Measurements from ENCODE around the gene SOX12.
A peak's percentile ranks its signal among the peaks of the same experiment; 100 is the strongest.

SOX12 gene

GRCh38 chr20:301886-302848 lies 23.2 kb upstream of the SOX12 start:
- DNase-seq, result no peak

GRCh38 chr20:305745-306144 lies 19.6 kb upstream of the SOX12 start:
- no peak for DNase-seq

DNA sequence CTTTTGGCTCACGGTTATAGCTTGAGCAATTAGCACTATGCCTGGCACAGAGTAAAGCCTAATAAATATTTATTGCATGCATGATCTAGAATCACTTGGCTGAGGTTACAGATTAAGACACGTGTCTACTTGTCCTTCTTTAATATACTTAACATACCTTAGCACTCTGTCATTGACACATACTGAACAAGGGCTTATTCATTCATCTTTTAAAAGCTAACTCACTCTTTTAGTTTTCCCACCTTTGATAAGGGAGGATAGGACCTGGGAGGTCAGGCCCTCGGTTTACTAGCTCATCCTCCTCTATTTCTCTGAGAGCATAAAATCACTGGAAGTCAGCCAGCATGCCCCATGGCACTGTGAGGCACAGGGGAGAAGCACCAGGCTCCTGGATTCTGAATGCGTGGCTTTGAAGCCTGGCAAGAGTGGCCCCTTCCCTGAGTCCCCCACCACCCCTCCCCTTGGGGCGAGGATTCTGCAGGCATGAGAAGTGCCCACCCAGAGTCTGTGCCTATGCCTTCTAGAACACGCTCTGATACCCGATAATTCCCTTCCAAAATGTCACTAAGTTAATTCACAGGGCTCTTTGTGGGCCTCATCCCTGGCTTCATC lies 16.8 kb upstream of the SOX12 start:
- no peak for DNase-seq

DNA sequence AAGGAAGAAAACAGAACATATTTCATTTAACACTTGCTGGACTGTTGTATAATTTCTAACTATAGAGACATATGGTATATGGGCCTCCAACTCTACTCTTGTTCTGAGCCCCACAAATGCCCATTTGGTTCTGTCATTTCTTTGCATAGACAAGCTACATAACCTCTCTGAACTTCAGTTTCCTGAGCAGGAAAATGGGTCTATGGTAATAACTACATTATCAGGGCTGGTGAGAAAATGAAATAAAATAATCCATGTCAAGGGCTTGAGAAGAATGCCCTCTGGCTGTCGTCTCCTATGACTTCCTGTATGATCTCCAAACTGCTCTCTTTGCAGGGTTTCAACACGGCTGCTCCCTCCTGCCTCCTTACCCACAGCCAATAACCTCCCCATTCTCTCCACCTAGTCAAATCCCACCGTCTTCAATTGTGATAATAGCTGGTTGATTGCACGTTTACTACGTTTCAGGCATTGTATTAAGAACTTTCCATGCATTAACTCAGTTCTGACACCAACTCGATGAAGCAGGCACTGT lies 16.0 kb upstream of the SOX12 start:
- DNase-seq, result no peak

DNA sequence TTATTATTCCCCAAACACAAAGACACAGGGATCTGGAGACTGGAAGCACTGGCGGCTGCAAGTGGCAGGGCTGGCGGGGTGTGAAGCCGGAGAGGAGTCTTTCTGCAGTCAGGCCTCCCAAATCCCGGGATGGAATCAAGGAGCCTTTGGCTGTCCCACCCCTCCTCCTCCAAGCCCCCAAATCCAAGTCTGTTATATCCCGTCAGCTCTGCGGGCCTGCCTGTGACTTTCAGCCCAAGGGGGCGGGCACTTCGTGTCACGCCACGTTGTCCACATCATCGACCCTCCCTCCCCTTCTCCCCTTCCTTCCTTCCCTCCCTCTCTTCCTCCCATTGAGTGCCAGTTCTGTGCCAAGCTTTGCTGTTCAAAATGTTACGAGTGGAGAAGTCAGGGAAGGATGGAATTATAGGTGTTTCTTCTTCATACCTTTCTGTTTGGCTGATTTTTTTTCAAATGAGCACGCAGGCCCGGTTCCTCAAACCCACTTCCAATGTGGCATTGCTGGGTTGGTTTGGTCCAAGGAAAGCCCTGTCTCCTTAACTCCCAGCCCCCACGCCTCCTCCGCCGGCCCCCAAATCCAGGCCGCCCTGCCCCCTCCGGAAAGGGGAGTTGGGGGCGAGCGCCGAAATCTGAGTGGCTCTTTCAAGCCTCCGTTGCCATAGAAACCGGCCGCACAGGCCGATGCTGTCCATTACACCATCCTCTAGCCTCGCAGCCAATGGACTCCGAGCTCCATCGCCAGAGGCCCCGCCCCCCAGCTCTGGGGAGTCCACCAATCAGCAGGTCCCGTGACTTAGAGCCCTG lies 15.3 kb upstream of the SOX12 start:
- peak; percentile 67 to 72 for DNase-seq

GRCh38 chr20:310645-311044 lies 14.7 kb upstream of the SOX12 start:
- no peak for DNase-seq

DNA sequence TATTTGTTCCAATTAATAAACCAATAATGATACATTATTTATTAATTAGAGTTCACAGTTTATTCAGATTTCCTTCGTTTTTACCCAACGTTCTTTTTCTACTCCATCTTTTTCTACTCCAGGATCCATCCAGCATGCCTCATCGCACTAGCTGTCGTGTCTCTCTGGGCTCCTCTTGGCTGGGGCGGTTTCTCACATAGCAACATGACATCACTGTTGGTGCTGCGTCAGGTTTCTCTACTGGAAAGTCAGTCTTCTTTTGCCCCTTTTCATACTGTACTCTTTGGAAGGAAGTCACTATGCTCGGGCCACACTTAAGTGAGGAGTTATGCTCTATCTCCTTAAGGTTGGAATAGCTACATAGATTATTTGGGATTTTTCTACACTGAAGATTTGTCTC lies 13.7 kb upstream of the SOX12 start:
- DNase-seq, result no peak

DNA sequence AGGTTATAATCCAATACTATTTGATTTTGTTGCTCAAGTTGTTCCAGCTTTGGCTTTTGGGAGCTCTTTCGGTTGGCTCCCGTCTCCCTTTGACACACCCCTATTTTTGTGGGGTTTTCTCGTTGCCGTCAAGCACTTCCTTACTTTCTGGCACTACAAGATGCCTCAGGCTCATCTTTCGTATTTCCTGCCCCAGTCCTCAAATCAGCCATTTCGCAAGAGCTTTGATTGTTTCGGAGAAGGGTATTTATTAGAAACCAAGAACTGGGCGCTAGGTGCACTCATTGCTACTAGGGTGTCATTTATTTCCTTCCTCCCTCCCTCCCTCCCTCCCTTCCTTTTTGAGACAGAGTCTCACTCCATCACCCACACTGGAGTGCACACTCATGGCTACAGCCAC lies 13.3 kb upstream of the SOX12 start:
- no peak for DNase-seq

GRCh38 chr20:312866-313265 lies 12.5 kb upstream of the SOX12 start:
- DNase-seq, result no peak

DNA sequence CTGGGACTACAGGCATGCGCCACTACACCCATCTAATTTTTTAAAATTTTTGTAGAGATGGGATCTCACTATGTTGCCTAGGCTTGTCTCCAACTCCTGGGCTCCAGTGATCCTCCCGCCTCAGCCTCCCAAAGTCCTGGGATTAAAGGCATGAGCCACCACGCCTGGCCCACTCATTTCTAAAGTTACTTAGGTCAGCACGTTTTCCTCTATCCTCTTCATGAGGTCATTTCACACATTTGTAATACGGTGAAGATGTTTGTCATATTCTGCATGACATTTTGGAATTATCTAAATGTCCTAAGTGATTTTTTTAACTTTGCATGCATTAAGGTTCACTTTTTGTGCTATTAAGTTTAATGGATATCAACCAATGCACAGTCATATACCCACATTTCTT lies 11.9 kb upstream of the SOX12 start:
- DNase-seq, result no peak

GRCh38 chr20:313948-314347 lies 11.4 kb upstream of the SOX12 start:
- DNase-seq, result no peak

GRCh38 chr20:316316-317068 lies 8.9 kb upstream of the SOX12 start:
- no peak for DNase-seq

GRCh38 chr20:324177-325044 lies 941 bp upstream of the SOX12 start:
- DNase-seq, result peak; percentile 91 to 92

DNA sequence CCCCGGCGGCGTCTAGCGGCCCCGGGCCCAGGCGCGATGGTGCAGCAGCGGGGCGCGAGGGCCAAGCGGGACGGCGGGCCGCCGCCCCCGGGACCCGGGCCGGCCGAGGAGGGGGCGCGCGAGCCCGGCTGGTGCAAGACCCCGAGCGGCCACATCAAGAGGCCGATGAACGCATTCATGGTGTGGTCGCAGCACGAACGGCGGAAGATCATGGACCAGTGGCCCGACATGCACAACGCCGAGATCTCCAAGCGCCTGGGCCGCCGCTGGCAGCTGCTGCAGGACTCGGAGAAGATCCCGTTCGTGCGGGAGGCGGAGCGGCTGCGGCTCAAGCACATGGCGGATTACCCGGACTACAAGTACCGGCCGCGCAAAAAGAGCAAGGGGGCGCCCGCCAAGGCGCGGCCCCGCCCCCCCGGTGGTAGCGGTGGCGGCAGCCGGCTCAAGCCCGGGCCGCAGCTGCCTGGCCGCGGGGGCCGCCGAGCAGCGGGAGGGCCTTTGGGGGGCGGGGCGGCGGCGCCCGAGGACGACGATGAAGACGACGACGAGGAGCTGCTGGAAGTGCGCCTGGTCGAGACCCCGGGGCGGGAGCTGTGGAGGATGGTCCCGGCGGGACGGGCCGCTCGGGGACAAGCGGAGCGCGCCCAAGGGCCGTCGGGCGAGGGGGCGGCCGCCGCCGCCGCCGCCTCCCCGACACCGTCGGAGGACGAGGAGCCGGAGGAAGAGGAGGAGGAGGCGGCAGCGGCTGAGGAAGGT lies 715 bp downstream of the SOX12 start:
- DNase-seq, result peak; percentile 45 to 48

DNA sequence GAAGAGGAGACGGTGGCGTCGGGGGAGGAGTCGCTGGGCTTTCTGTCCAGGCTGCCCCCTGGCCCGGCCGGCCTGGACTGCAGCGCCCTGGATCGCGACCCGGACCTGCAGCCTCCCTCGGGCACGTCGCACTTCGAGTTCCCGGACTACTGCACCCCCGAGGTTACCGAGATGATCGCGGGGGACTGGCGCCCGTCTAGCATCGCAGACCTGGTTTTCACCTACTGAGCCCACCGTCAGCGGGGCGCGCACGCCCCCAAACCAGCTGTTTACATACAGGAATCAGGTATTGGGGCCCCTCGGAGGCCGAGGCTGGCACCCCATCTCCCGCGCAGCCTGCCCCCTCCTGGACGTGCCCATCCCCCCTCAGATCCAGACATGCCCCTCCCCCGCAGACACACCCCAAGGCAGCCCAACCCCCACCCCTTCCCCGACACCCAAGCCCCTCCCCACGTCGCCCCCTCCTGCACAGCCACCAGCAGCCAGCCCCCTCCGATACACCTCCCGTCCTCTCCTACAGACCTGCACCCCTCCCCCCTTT lies 1.4 kb downstream of the SOX12 start:
- DNase-seq, result no peak

DNA sequence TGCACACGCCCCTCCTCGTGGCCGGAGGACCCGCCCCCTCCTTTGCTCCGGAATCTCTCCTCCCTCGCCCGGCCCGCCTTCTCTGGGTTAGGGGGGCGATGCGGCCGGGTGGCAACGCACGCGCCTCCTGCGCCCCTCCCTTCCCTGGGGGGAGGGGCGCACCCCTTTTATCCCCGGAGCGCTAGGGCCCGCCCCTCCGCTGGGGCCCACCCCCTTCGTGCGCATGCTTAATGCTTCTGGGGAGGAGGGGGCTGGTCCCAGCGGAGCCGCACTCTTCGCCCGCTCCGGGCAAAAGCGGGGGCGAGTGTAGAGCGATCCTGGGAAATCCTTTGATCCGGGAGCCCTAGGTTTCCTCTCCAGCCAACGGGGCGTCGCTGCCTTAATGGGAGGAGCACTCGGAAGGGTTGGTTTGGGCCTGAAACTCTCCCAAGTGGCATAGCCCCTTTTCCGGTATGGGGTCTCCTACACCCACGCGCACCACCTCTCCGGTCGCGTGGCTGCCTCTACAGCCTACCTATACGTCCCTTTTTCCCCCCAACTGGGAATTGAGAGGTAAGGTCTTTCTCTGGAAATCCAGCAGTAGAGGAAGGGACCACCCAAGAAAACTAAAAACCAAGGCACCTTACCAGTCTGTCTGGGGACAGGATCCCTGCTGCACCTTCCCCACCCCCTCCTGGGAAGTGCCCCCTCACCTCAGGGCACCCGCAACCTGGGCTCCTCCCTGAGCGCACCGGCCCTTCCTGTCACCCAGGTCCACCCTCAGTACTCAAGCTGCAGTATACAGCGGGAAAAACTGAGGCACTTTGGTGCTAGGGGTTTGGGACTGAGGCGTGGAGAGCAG lies 2.1 kb downstream of the SOX12 start:
- peak; percentile 69 to 71 for DNase-seq

DNA sequence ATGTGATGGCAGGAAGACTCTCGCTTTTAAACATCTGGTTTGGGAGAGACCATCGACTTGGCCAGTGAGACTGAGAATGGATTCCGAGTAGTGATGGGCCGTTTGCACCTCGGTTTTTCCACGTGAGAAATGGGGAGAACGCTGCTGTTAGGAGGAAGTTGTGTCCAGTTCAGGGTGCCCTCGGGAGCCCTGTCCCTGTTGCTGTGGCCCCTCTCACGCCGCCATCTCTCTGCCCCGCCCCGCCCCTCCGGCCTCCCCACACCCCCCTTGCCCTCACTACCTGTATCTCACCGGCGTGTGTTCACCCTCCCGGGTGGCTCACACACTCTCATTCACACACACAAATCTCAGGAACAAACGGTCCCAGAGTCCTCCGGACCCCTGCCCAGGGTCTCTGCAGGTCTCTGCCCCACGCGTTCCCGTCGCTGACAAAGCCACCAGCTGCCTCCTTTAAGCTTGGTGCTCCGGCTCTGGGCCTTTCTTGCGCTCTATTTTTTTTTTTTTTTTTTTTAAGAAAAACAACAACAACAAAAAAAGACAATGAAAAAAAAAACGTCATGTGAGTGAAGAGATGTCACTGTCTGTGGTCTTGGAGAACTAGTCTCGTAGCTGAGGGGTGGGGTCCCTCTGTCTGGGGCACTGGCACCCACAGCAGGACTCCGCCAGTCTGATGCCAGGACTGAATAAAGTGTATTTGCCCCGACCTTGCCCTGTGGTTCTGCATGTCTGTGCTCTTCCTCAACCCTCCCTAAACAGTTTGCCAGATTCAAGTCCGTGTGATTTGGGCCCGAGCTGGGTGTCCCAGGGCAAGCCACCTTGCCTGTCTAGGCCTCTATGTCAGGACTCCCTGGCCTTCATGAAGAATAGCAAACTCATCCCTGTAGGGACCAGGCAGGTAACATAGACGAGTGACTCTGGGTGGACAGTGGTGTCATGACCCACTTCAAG lies 2.9 kb downstream of the SOX12 start:
- DNase-seq, result no peak
